Measurements from ENCODE around the gene ARL6IP4.

ARL6IP4 gene

GRCh38 chr12:122990561-122990960, 10.1 kb downstream of the ARL6IP4 start:
- no peak for DNase-seq (ENCODE audit: low read depth)
- TF ChIP-seq, protein P1, sequence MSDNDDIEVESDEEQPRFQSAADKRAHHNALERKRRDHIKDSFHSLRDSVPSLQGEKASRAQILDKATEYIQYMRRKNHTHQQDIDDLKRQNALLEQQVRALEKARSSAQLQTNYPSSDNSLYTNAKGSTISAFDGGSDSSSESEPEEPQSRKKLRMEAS (IDR thresholded peaks at IDR 0.05; ENCODE audit: low read depth, low read length), result no peak
- TF ChIP-seq POLR2A (IDR thresholded peaks at IDR 0.05; ENCODE audit: extremely low read depth, insufficient read length), result no peak
- no peak for TF ChIP-seq MYC (IDR thresholded peaks at IDR 0.05; ENCODE audit: low read depth, low read length)
- TF ChIP-seq, protein P2, sequence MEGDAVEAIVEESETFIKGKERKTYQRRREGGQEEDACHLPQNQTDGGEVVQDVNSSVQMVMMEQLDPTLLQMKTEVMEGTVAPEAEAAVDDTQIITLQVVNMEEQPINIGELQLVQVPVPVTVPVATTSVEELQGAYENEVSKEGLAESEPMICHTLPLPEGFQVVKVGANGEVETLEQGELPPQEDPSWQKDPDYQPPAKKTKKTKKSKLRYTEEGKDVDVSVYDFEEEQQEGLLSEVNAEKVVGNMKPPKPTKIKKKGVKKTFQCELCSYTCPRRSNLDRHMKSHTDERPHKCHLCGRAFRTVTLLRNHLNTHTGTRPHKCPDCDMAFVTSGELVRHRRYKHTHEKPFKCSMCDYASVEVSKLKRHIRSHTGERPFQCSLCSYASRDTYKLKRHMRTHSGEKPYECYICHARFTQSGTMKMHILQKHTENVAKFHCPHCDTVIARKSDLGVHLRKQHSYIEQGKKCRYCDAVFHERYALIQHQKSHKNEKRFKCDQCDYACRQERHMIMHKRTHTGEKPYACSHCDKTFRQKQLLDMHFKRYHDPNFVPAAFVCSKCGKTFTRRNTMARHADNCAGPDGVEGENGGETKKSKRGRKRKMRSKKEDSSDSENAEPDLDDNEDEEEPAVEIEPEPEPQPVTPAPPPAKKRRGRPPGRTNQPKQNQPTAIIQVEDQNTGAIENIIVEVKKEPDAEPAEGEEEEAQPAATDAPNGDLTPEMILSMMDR (IDR thresholded peaks at IDR 0.05; ENCODE audit: low read depth, low read length), result no peak

GRCh38 chr12:122990961-122991622, 10.6 kb downstream of the ARL6IP4 start:
- H3K4me3 ChIP-seq (ENCODE audit: low read depth, low read length), result no peak overlapping the region
- peak; percentile 11 for DNase-seq (ENCODE audit: low read depth)
- TF ChIP-seq, protein P1 (IDR thresholded peaks at IDR 0.05; ENCODE audit: low read depth, low read length), result no peak
- TF ChIP-seq, protein P2 (IDR thresholded peaks at IDR 0.05; ENCODE audit: low read depth, low read length), result no peak
- no peak for TF ChIP-seq POLR2A (IDR thresholded peaks at IDR 0.05; ENCODE audit: extremely low read depth, insufficient read length)
- TF ChIP-seq MYC (IDR thresholded peaks at IDR 0.05; ENCODE audit: low read depth, low read length), result no peak

More at GRCh38 chr12:122990561-122990960, 10.1 kb downstream of the ARL6IP4 start:
- no peak overlapping the region for H3K4me3 ChIP-seq (ENCODE audit: low read depth, low read length)

- DNase-seq (ENCODE audit: low read depth), result peak; percentile 18
- no peak for TF ChIP-seq MYC (IDR thresholded peaks at IDR 0.05; ENCODE audit: low read depth, low read length)
- no peak for TF ChIP-seq POLR2A (IDR thresholded peaks at IDR 0.05; ENCODE audit: extremely low read depth, insufficient read length)
- H3K4me3 ChIP-seq (ENCODE audit: low read depth, low read length), result no peak overlapping the region
Measured at GRCh38 chr12:122991623-122992275, 11.3 kb downstream of the ARL6IP4 start.

DNA sequence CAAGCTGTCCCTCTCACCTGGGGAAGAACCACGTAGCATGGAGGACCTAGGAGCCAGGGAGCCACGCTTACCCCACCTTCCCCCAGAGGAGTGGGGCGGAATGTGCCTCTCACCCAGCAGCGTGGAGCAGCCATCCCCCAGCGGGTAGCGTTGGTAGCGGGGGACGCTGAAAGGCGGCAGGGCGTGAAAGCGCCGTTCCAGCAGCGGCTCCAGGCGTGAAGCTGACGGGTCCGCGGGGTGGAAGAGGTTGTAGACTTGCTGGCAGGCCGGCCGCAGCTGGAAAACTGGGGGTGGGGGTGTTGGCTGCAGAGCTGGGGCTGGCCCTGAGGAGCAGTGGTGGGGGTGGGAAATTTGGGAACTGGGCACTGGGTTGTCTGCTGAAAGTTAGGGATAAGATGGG, 11.9 kb downstream of the ARL6IP4 start:
- TF ChIP-seq, protein P2 (IDR thresholded peaks at IDR 0.05; ENCODE audit: low read depth, low read length), result no peak
- TF ChIP-seq MYC (IDR thresholded peaks at IDR 0.05; ENCODE audit: low read depth, low read length) (no peak), POLR2A (IDR thresholded peaks at IDR 0.05; ENCODE audit: extremely low read depth, insufficient read length) (no peak)
- TF ChIP-seq, protein P1 (IDR thresholded peaks at IDR 0.05; ENCODE audit: low read depth, low read length), result no peak
- H3K4me3 ChIP-seq (ENCODE audit: low read depth, low read length), result no peak overlapping the region
- DNase-seq (ENCODE audit: low read depth), result no peak

DNA sequence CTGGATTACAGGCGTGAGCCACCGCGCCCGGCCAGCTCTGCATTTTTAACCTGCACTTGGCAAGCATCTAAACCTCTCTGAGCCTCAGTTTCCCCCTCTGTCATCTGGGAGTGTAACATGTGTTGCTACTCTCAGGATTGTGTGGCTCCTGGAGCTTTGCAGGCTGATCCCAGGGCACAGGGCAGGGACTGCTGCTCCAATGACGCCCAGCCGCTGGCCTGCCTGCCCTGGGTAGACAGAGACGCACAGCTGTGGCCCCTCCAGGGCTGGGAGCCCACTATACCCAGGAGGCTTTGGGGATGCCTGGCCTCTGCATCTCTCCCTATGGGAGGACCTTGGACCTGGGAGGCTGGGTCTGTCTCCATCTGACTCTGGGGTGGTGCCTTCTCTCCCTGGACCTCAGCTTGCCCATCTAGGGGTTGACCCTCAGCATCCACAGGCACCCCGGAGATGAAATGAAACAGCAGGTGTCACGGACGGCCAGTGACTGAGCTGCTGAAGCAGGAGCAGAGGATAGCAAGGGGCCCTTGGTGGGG, 13.7 kb downstream of the ARL6IP4 start:
- no peak overlapping the region for H3K4me3 ChIP-seq (ENCODE audit: low read depth, low read length)

More for the DNA sequence above, 13.7 kb downstream of the ARL6IP4 start:
- DNase-seq (ENCODE audit: low read depth), result no peak
- no peak for TF ChIP-seq MYC (IDR thresholded peaks at IDR 0.05; ENCODE audit: low read depth, low read length)
- TF ChIP-seq POLR2A (IDR thresholded peaks at IDR 0.05; ENCODE audit: extremely low read depth, insufficient read length), result no peak
- TF ChIP-seq, protein P1 (IDR thresholded peaks at IDR 0.05; ENCODE audit: low read depth, low read length), result no peak
- TF ChIP-seq, protein P2 (IDR thresholded peaks at IDR 0.05; ENCODE audit: low read depth, low read length), result no peak

All from NB4 (cell line).